ENCODE results near the gene ZFHX3.

DNA sequence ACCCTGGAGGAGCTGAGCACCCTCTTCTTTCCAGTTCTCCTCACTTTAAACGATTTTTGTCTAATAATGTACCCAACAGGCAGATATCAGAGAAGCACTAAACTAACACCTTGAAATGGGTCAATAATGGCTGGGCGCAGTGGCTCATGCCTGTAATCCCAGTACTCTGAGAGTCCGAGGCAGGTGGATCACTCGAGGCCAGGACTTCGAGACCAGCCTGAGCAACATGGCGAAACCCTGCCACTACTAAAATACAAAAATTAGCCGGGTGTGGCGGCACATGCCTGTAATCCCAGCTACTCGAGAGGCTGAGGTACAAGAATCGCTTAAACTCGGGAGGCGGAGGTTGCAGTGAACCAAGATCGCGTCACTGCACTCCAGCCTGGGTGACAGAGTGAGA lies 57.4 kb downstream of the ZFHX3 start:
- TF ChIP-seq CTCF (IDR thresholded peaks at IDR 0.05) (no peak), POLR2A (IDR thresholded peaks at IDR 0.05) (no peak)

Data from testis (tissue), 2 donors.